SIG-M5 treated with dmso at 0.1 percent for 504 hours (cell line): ENCODE results near the gene POM121L12.

Source experiments
- DNase-seq: peaks from one replicate; lab custom pipeline; 2025; ENCODE audit not compliant: unreplicated experiment; lab: John Stamatoyannopoulos, UW

Gene POM121L12

GRCh38 chr7:53035499-53036412 is at the start of gene POM121L12:
TSS of gene POM121L12 (plus strand) at chr7:53035633. CDS start at chr7:53035672, 39 bp downstream.
- DNase-seq: no peak

DNA sequence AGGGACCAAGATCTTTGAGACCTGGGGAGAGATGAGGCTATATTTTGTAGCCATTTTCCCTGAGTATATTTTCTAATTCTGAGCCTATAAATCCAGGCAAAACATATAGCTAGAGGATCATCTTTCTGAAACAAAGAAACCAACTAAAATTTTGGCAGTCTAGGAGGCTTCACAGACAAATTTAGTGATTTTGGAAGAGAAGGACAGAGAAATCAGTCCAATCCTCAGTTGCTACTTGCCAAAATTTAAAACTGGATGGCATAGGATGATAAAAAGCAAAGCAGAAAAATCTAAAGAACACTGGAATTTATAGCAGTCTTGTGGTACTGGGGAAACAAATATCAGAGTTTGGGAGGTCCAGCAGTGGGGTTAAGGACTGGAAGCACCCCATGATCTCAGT is 43.4 kb upstream of the POM121L12 start:
- DNase-seq: no peak

- no peak for DNase-seq
These were observed 42.8 kb upstream of the POM121L12 start for GRCh38 chr7:52992479-52993162.

- no peak for DNase-seq
These were observed 39.8 kb upstream of the POM121L12 start for GRCh38 chr7:52995676-52996075.

GRCh38 chr7:53001221-53001620 is 34.2 kb upstream of the POM121L12 start:
- DNase-seq: no peak

- no peak for DNase-seq
These were observed 33.0 kb upstream of the POM121L12 start for GRCh38 chr7:53002389-53002788.

- DNase-seq: no peak
These were observed 31.6 kb upstream of the POM121L12 start for GRCh38 chr7:53003653-53004445.

GRCh38 chr7:53013925-53014324 is 21.5 kb upstream of the POM121L12 start:
- no peak for DNase-seq

- DNase-seq: no peak
These were observed 20.0 kb upstream of the POM121L12 start for GRCh38 chr7:53015463-53015862.

GRCh38 chr7:53022893-53023292 is 12.5 kb upstream of the POM121L12 start:
- DNase-seq: no peak

DNA sequence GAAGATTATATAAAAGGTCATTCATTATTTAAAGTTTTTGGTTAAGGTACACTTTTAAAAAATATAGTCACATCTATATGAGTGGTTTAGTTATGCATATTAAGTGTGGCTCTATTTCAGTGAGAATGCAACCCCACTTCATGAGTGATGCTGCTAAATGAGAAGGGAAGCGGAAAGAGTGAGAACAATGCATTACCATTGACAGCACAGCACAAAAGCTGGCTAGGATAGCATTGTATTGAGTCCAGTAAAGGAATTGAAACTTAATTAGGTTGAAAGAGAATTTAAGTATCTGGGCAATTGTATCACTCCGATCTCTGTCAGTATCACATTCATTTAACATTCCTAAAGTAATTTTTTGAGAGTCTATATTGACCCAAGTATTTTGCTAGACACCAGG is 13.2 kb downstream of the POM121L12 start:
- no peak for DNase-seq

GRCh38 chr7:53050433-53050832 is 15.0 kb downstream of the POM121L12 start:
- DNase-seq: no peak

DNA sequence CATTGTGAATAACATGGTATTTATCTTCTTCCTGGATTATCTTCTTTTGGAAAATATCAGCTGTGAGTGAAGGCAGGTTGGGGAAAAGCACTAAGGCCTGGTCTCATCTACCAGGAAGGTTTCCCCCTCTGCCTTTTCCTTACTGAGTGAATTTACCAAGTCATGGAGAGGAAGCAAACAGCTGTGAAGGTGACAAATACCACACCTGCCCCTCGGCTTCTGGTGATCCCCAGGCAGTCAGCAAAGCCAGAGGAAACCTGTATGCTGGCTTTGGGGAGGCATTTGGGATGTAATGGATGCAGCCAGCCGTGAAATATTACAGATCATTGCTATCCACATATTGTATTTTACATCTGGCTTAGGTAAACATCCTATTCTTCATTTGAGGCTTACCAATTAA is 24.2 kb downstream of the POM121L12 start:
- DNase-seq: no peak

GRCh38 chr7:53060066-53060465 is 24.6 kb downstream of the POM121L12 start:
- no peak for DNase-seq

DNA sequence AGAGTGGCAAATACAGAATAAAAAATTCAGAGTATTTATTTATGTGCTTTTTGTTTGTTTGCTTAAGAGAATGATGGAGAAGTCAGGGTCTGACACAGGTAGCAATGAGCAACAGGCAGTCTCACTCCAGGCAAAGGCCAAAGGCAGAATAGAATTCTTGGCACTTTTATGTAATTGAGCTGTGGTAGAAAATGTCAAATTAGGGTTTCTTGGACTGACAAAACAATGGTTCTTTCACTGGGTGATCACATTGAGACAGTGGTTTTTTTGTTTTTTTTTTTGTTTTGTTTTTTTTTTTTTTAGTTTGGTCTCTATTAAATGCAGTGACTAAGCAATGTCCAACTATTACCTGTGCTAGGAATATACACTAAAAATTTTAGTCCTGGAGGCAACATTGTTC is 27.4 kb downstream of the POM121L12 start:
- no peak for DNase-seq

DNA sequence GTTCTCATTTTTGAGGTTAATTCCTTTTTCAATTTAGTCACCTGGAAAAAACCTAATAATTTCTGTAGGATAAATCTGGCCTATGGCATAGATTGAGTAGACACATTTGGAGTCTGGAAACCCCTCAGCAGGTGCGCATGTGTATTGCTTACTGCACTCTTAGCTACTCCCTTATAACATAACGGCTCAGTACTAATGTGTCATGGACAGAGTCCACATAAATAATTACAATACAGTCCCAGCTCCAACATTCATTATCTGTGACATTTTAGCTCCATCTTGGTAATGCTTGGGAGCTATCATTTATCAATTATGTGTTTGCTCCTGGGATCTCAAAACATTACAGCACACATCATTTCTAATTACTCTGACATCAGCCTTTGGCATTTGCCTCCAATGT is 33.2 kb downstream of the POM121L12 start:
- no peak for DNase-seq

- DNase-seq: no peak
These were observed 35.5 kb downstream of the POM121L12 start for GRCh38 chr7:53070883-53071282.
